ENCODE data around the gene CAMTA2. TPM values are rescaled to one million over a fixed set of nuclear protein-coding genes. Genes with fewer than 3 reads are reported as not detected.
A peak's percentile ranks its signal among the peaks of the same experiment; 100 is the strongest.

The CAMTA2 gene
- total RNA-seq, 1 experiment from 2014 or later, result 21.4 TPM

DNA sequence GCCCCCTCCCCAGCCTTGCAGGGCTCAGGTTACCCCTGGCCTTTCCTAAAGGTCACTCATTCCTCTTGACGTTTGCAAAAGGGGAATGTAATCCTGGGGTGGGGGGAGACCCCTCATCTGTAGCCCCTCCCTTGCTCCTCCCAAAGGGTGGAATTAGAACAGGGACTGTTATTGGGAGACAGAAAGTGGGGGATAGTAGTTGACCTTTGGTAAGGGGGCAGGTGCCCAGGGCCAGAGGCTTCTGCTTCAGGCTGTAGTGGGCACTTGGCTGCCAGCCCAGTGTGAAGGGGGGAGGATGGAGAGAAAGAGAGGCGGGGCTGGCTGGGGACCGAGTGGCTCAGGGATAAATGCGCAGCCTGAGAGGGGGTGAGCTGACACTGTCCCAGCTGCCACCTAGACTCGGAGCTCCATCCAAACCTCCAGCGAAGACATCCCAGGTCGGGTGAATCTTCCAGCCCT lies 36.7 kb downstream of the CAMTA2 start, which contains the start of gene ENO3:
Gene ENO3 (plus strand): TSS at position 374 of the 459 bp plus-strand sequence. CDS start 711 bp downstream, outside the sequence.
- Mint-ChIP-seq H3K9me3 (ENCODE audit: low read depth, unreplicated experiment) (peaks cover under 1% of the 10 kb centered on the region), H3K27me3 (ENCODE audit: unreplicated experiment) (no peaks in the 10 kb centered on the region), H3K4me1 (ENCODE audit: low read depth, unreplicated experiment) (peaks cover 14% of the 10 kb centered on the region), H3K36me3 (ENCODE audit: insufficient read depth, unreplicated experiment) (peaks cover 42% of the 10 kb centered on the region), H3K27ac (ENCODE audit: unreplicated experiment) (peak within 1 kb of the TSS; percentile 63), H3K4me3 (ENCODE audit: low read depth, unreplicated experiment) (peak within 1 kb of the TSS; percentile 89)
- no TSS peak for BruUV-seq (replicated peaks)
- TF ChIP-seq, protein P1, sequence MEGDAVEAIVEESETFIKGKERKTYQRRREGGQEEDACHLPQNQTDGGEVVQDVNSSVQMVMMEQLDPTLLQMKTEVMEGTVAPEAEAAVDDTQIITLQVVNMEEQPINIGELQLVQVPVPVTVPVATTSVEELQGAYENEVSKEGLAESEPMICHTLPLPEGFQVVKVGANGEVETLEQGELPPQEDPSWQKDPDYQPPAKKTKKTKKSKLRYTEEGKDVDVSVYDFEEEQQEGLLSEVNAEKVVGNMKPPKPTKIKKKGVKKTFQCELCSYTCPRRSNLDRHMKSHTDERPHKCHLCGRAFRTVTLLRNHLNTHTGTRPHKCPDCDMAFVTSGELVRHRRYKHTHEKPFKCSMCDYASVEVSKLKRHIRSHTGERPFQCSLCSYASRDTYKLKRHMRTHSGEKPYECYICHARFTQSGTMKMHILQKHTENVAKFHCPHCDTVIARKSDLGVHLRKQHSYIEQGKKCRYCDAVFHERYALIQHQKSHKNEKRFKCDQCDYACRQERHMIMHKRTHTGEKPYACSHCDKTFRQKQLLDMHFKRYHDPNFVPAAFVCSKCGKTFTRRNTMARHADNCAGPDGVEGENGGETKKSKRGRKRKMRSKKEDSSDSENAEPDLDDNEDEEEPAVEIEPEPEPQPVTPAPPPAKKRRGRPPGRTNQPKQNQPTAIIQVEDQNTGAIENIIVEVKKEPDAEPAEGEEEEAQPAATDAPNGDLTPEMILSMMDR (IDR thresholded peaks at IDR 0.05; ENCODE audit: unreplicated experiment), result no peak
- DNase-seq, result no peak
- CTCF ChIA-PET, result no interaction called here
- intact Hi-C loops (cut with micrococcal nuclease; ENCODE audit: unreplicated experiment), result no loop called here

DNA sequence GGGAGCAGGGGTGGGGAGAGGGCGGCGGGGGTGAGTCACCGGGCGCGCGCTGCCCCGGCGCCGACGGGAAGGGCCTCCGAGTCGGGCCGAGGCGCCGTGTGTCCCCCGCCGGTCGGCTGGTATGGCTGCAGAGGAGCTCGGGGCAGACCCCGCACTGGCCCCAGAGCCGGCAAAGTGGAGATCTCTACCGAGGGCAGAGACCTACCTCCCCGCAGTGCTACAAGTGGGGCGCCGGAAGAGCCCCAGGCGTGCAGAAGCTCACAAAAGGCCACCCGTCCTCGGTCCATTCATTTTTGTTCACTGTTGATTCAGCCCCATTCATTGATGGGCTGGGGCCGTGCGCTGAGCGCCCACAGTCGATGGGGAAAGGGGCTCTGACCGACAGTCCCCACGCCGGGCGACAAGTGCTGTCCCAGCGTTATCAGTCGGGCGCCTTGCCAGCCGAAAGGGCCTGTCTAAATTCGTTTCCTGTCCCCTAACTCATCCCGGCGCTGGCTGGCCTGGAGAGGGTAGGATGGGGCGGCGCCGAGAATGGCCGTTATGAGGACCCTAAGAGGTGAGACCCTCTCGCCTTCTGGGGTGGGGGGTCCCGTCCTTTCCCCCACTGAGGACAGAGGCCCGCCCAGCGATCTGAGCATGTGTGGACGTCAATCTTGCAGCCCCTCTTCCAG lies 37.3 kb downstream of the CAMTA2 start:
- Mint-ChIP-seq H3K9me3 (ENCODE audit: low read depth, unreplicated experiment) (no peaks in the 10 kb centered on the region), H3K4me1 (ENCODE audit: low read depth, unreplicated experiment) (peaks cover 20% of the 10 kb centered on the region), H3K36me3 (ENCODE audit: insufficient read depth, unreplicated experiment) (peaks cover 44% of the 10 kb centered on the region), H3K4me3 (ENCODE audit: low read depth, unreplicated experiment) (peak overlapping the region; percentile 89), H3K27me3 (ENCODE audit: unreplicated experiment) (no peaks in the 10 kb centered on the region), H3K27ac (ENCODE audit: unreplicated experiment) (peak overlapping the region; percentile 63)
- TF ChIP-seq, protein P1 (IDR thresholded peaks at IDR 0.05; ENCODE audit: unreplicated experiment), result no peak
- CTCF ChIA-PET, result interaction anchor here (0.6 kb wide), 1 partner anchor 167 kb away, joined by 3 read pairs; no protein-coding TSS in a partner anchor
- intact Hi-C loops (cut with micrococcal nuclease; ENCODE audit: unreplicated experiment), result no loop called here
- TSS peak; percentile 82 for BruUV-seq (replicated peaks)
- DNase-seq, result peak; percentile 77

DNA sequence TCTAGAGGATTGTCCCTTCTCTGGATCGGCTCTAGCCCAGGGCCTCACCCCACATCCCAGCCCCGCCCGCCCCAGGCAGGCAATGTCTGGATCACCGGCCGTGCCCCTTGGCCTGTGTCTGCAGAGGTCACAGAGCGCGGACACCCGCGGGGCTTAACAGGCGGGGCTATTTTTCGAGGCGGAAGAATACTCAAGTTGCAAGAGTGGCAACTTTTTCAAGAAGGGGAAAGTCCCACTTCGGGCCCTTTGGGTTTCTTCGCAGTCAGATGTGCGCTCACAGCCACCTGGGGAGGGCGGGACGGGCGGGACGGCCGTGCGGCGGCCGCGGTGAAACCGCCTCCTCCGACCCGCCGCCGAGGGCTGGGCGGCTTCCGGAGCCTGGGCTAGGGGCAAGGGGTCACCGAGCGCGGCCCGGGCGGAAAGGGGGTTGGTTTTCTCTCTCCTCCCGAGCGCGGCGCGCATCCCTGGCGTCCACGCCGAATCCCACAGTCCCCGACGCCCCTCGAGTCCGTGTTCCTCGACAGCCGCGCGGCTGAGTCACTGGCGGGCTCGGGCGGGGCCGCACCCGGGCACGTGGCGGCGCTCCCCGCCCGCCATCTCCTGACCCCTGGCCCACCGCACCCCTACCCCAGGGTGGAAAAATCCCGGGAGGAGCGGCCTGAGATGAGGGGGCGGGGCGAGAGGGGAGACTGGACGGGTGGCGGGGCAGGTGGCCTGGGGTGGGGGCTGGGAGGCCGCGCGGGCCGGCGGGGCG lies 38.0 kb downstream of the CAMTA2 start:
- Mint-ChIP-seq H3K4me3 (ENCODE audit: low read depth, unreplicated experiment) (peak overlapping the region; percentile 89), H3K27me3 (ENCODE audit: unreplicated experiment) (no peaks in the 10 kb centered on the region), H3K36me3 (ENCODE audit: insufficient read depth, unreplicated experiment) (peaks cover 51% of the 10 kb centered on the region), H3K27ac (ENCODE audit: unreplicated experiment) (no peak overlapping the region), H3K9me3 (ENCODE audit: low read depth, unreplicated experiment) (no peaks in the 10 kb centered on the region), H3K4me1 (ENCODE audit: low read depth, unreplicated experiment) (peaks cover 27% of the 10 kb centered on the region)
- TF ChIP-seq, protein P1 (IDR thresholded peaks at IDR 0.05; ENCODE audit: unreplicated experiment), result no peak
- no TSS peak for BruUV-seq (replicated peaks)
- intact Hi-C loops (cut with micrococcal nuclease; ENCODE audit: unreplicated experiment), result no loop called here
- CTCF ChIA-PET, result no interaction called here
- peak; percentile 57 for DNase-seq

DNA sequence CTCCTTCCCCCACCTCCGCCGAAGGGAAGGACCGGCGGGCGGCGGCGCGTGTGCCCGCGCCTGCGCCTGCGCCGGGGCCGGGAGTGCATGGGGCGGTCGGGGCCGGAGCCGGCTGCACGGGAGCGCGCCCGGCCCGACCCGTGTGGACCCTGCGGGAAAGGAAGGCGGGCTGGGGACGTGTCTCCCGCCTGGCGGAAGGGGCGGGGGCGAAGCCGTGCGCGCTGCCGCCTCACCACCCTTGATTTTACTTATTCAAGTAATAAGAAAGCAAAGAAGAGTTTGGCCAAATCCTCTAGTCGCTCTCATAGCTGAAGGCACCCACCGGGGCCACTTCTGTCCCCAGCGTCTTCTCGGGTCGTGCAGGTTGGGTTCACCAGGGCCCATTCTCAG lies 38.5 kb downstream of the CAMTA2 start:
- Mint-ChIP-seq H3K4me3 (ENCODE audit: low read depth, unreplicated experiment) (peak overlapping the region; percentile 89), H3K36me3 (ENCODE audit: insufficient read depth, unreplicated experiment) (peaks cover 55% of the 10 kb centered on the region), H3K9me3 (ENCODE audit: low read depth, unreplicated experiment) (no peaks in the 10 kb centered on the region), H3K27ac (ENCODE audit: unreplicated experiment) (peak overlapping the region; percentile 69), H3K4me1 (ENCODE audit: low read depth, unreplicated experiment) (peaks cover 28% of the 10 kb centered on the region), H3K27me3 (ENCODE audit: unreplicated experiment) (no peaks in the 10 kb centered on the region)
- BruUV-seq (replicated peaks), result no TSS peak
- TF ChIP-seq, protein P1 (IDR thresholded peaks at IDR 0.05; ENCODE audit: unreplicated experiment), result no peak
- intact Hi-C loops (cut with micrococcal nuclease; ENCODE audit: unreplicated experiment), result no loop called here
- CTCF ChIA-PET, result no interaction called here
- peak; percentile 85 for DNase-seq
